NCI-H774 (cell line): ENCODE results near the gene NRXN2.

Experiments used
- DNase-seq: peaks from one replicate; lab custom pipeline; 2025; lab: John Stamatoyannopoulos, UW

The NRXN2 gene

GRCh38 chr11:64649291-64649697 is 73.7 kb downstream of the NRXN2 start:
- no peak for DNase-seq

- no peak for DNase-seq
Measured at GRCh38 chr11:64648551-64648950, 74.4 kb downstream of the NRXN2 start.

GRCh38 chr11:64647019-64647779 is 75.8 kb downstream of the NRXN2 start:
- no peak for DNase-seq

- DNase-seq = no peak
Measured at GRCh38 chr11:64644647-64645275, 78.2 kb downstream of the NRXN2 start.

GRCh38 chr11:64643920-64644646 is 78.9 kb downstream of the NRXN2 start:
- no peak for DNase-seq

GRCh38 chr11:64643256-64643881 is 79.6 kb downstream of the NRXN2 start:
- no peak for DNase-seq

GRCh38 chr11:64642871-64643255 is 80.1 kb downstream of the NRXN2 start:
- no peak for DNase-seq

DNA sequence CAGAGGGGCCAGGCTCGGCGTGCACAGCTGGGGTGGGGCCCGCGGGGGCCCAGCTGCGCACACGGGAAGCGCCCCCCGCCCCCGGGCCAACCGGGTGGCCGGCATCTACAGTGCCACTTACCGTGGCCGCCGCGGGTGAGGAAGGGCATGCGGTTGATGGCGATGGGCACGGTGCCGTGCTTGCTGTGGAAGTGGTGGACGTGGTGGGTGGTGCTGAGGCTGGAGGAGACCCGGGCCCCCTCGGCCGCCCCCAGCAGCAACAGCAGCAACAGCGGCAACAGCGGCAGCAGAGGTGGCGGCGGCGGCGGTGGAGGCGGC is 80.6 kb downstream of the NRXN2 start:
- no peak for DNase-seq

DNA sequence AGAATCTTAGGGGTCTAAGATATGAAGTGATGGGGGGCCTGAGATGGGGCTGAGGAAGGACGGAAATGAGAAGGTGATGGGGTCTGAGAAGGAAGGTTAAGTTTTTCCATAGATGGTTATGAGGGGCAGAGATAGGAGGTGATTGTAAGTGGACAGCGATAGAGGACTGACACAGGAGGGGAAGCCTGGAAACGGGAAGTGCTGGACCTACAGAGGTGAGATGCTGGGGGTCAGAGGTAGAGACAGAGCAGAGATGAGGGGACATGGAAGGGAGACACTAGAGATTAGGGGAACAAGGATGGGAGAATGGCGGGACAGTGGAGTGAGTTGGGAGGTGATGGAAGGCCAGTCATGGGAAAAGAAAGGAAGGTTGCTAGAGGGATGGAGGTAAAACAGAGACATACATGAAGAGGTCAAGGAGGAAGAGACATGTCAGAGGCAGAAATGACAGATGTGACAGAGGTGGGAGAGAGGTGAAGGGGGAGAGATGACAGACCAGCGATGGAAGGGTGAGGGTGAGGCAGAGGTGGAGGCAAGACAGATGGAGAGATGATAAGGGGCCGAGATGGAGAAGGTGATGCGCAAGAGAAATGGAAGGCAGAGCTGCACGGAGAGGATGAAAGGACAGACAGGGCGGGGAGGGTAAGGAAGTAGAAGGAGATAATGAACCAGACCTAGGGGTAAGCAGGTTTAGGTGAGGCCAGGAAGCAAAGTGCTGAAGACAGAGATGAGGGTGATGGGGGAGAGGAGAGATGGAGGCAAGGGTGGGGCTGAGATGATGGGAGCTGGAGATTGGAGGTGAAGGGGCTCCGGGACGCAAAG is 81.2 kb downstream of the NRXN2 start:
- DNase-seq = no peak

DNA sequence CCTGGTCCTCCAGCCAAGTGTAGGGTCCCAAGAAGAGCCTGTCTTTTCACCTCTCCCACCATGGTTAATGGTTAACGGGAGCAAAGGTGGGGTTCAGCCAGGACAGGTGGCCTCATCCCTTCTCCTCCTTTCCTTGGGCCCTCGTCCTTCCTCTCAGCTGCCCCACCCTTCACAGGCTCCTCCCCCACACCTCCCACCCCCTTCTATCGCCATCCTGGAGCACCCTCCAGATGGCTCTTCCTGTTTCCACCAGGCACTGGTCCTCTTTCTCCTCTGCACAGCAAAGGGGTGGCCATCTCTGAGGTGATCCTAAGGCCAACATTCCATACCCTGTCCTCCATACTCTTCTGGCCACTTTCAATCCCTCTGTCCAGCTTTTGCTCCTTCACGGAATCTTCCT is 83.1 kb downstream of the NRXN2 start:
- no peak for DNase-seq

GRCh38 chr11:64638829-64639228 is 84.2 kb downstream of the NRXN2 start:
- no peak for DNase-seq

DNA sequence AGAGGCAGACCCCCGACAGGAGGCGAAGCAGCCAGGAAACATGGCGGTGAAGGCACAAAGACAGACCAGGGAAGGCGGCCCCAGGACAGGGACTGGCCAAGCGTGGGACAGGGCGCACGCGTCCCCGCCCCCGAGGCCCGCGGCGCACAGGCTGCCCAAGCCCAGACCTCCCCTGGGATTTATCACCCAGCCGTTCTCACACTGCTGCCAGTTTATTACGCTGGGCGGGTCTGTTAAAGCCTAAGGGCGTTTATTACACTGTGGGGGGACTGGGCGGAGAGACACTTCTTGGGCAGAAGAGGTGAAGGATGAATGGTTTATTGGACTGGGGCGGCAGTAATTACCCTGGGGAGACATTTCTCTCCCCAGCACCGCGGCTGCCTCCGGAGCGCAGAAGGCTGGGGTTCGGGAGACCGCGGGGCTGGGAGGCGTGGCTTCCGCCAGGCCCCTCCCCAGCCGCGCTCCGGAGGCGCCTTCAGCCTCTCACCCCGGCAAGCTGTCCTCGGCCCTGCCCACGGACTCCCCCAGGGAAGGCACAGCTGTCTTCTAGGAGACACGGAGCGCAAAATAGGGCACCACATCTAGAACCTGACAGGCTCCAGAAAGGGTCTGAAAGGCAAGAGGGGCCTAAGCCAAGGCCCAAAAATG is 84.9 kb downstream of the NRXN2 start:
- no peak for DNase-seq

DNA sequence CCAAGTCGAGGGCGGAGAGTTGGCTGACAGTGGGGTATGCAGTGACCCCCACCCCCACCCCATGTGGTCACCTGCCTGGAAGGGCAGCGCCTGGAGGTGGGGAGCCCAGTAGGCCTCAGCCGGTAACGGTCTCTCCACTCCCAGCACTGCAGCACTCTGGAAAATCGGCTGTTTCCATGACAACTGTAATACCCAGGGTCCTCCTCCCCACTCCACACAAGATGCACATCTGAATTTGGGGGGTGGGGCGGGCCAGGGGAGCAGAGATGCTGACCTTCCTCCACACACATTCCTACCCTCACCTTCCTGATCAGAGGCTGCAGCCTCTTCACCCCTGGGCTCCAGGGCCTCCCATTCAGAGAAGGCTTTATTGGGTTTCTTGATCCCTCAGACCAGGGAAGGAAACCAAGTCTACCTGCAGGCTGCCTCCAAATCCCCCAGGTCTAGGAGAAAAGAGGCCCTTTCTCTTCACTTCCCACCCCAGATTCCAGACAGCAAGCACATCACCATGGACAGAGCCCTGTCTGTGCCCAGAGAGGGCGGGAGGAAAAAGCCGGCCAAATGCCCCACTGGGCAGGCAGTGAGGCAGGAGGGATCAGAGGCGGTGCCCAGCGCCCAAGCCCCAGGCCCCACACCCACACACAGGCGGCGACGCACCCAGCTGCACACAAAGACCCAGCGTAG is 85.5 kb downstream of the NRXN2 start:
- no peak for DNase-seq

DNA sequence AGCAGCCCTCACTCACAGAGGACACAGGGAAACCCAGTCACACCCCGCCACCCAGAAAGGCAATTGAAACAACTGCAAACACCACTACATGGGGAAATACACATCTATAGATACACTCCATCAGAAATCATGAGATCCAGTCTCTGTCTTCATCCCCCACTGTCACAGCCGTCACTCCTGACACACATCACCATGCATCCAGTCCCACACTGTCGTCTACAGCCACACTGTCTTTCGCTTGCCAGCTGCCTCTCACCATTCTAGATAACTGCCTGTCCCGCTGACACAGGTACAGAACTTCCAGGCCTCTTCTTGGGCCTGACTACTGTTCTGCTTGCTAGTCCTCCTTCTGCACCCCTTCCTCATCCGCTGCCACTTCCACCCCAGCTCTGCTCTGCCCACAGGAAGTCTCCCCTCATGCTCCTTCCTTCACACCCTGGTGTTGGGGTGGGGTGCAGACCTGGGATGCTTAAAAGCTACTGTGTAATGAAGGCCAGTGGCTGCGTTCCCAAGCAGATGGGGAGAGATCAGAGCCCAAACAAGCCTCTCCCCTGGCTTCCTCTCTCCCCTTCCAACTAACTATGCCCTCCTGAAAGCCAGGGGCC is 89.3 kb downstream of the NRXN2 start:
- no peak for DNase-seq

GRCh38 chr11:64632654-64633053 is 90.3 kb downstream of the NRXN2 start:
- DNase-seq = no peak

DNA sequence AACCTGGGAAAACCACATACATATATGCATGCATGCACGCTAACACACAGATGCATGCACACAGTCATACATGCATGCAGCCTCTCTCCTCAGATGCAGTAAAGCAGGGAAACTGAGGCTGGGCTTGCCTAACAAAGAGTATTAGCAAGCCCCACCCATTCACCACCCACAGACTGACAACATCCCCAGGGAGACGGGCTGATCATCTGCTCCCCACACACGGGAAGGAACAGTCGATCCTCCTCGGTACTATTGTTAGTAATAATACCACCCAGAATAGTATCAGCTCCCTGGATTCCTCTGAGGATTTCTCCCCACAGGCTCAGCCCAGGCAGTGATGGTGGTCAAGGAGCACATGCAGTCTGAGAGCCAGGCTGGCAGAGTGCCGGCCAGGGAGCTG is 90.8 kb downstream of the NRXN2 start:
- DNase-seq = no peak

DNA sequence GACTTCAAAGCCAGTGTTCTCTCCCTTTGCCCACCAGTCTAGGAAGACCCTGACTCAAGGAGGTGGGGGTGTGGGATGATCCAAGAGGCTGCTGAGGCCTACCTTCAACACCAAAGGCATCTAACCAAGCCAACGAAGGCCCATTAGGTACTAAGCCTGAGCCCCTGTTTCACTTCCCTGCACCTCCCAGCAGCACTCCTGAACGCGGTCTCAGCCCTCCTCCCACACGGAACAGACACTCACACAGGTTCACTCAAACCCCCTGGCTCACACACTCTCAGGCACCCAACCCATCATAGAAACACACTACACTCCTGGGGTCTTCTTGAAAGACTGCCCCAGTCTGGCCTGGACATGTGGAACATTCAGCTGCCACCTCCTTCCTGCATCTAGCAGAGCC is 91.3 kb downstream of the NRXN2 start:
- DNase-seq = no peak

DNA sequence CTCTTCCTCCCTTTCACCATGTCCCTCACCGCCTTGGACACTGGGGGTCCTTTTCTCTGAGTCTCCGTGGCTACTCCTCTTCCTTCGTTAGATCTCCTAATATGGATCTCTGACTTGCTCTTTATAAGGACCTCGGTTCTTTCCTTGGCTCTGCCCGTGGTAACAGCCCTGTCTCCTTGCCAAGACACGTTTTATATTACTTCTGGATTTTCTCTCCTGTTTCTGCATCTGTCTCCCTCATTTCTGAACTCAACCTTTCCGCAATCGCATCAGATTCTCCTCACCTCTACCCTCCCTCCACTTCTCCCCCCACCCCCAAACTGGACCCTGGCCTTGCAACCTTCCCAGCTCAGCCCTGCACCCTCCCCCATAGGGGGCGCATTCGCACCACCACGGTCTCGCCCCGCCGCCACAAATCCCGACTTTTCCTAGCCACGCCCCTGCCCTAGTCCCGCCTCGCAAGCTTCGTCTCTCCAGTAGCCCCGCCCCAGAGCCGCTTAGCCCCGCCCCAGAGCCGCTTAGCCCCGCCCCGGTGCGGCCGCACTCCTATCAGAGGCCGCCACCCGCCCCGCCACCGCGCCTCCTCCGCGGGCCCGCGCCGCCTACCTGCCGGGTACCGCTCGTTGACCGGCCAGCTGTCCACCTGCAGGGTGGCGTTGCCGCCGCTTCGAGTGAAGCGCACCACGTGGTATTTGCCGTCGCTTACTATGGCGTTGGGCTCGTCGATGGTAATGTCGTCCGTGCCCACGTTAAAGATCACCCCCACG is 93.0 kb downstream of the NRXN2 start:
- no peak for DNase-seq

GRCh38 chr11:64629103-64629502 is 93.9 kb downstream of the NRXN2 start:
- DNase-seq = no peak

DNA sequence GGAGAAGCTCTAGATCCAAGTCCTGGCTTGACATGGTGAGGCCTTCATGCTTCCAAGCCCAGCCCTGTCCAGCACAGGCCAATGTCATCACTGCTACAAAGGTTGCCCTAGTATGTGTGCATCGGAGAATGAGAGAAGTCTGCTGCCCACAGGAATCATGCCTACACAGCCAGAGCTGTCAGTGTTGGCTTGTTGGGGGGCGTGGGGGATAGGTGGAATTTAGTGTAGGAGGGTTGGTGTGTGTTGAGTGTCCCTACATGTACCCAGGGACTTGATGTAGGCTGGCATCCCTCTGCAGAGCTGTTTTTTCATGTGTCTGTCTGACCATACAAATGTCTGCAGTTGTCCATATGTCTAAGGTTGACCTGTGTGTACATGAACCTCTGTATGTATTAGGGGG is 94.4 kb downstream of the NRXN2 start:
- DNase-seq = no peak
